Umbilical cord (tissue), 2 donors: Measurements from ENCODE around the gene JOSD1. TPM values are rescaled to one million over a fixed set of nuclear protein-coding genes. Genes with fewer than 3 reads are reported as not detected.
A peak's percentile ranks its signal among the peaks of the same experiment; 100 is the strongest.

ENCODE experiments used
- DNase-seq: peaks from one replicate; pipeline ENCODE4 v3.0.0-alpha.2; 2015; ENCODE audit warnings: low spot score
- total RNA-seq: library from RNA; depleted of rRNA; stranded (reverse); fragments of >200 nt; gene quantifications from one replicate; pipeline ENCODE4 v1.2.3, GENCODE V29; 2014; ENCODE audit warnings: low replicate concordance; ENCODE audit not compliant: insufficient read depth

JOSD1 gene
- total RNA-seq, 1 donor from 2014 or later: 44.5 TPM

GRCh38 chr22:38733329-38733723 lies 32.6 kb upstream of the JOSD1 start:
- no peak for DNase-seq

DNA sequence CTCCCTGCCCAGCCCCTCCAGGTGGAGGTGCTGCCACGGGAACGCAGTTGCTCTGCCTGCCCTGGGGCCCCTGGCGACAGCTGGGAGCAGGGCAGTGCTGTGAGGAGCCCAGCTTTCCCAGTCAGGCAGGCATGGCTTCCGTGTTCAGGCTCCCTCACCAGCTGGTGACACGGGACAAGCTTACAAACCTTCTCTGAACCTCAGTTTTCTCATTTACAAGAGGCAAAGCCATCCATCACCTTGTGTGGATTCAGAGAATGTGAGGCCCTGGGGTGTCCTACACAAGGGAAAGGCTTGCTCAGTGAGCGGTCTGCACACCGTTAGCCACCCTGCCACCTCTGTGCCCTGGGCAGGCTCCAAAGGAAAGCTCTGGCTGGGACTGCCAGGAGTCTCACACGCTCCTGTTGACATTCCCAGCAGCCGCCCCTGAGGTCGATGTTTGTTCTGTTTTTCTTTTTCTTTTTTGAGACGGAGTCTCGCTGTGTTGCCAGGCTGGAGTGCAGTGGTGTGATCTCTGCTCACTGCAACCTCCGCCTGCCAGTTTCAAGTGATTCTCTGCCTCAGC lies 31.6 kb upstream of the JOSD1 start:
- no peak for DNase-seq

DNA sequence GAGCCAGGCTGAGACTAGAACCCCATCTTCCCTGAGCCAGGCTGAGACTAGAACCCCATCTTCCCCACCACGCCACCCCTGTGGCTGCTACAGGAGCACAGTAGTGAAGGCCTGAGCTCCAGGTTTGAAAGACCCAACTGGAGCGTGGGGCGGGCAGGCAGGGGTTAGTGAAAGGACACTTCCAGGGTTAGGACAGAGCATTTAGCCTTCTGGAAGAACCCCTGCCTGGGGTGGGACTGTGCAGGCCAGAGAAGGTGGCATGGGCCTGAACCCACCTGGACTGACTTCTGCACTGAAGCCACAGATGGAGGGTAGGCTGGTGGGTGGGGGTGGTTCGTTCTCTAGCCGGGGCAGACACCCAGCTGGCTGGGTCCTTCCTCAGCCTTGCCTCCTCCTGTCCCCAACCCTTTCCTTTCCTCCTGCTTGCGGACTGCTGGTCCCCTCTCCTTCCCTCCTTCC lies 31.0 kb upstream of the JOSD1 start:
- DNase-seq: no peak

- no peak for DNase-seq
Observed at GRCh38 chr22:38730411-38730871, 29.7 kb upstream of the JOSD1 start.

- DNase-seq: no peak
Observed at GRCh38 chr22:38729946-38730345, 29.2 kb upstream of the JOSD1 start.

GRCh38 chr22:38728871-38729796 lies 28.4 kb upstream of the JOSD1 start:
- DNase-seq: no peak

GRCh38 chr22:38727530-38728451 lies 27.0 kb upstream of the JOSD1 start:
- DNase-seq: no peak

DNA sequence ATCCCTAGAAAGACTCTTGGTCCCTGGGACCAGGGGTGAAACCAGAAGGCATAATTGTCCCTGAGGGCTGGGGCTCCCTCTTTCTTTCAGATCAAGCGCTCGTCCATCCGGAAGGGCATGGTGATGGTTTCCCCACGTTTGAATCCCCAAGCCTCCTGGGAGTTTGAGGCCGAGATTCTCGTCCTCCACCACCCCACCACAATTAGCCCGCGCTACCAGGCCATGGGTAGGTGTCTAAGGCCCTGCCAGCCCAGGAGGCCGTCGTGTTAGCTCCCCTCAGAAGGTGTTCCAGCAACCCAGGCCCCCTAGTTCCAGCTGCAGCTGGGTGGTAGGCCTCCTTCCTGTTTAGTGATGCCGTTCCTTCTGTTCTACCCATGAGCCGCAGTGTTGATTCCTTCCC lies 26.4 kb upstream of the JOSD1 start:
- DNase-seq: no peak

DNA sequence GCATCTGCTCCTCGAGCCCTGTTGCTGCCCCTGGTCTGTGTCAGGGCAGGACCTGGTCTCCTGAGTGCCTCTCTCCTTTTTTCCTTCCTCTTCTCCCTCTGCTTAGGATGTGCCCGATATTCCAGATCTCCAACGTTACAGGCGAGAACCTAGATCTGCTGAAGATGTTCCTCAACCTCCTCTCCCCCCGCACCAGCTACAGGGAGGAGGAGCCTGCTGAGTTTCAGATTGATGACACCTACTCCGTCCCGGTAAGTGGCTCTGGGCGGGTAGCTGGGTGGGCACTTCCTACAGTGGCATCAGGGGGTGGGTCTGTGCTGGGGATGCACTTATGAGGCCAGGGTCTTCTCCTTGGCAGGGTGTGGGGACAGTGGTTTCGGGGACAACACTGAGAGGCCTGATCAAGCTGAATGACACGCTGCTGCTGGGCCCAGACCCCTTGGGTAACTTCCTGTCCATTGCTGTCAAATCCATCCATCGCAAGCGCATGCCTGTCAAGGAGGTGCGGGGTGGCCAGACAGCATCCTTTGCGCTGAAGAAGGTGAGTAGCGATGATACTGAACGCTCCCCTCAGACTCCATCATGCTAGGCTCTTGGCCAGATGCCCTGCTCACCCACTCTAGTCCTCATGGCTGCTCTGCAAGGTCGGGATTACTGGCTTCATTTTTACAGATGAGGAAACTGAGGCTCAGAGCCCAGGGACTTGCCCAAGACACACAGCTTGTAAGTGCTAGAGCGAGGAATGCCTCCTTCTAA lies 25.3 kb upstream of the JOSD1 start:
- DNase-seq: no peak

GRCh38 chr22:38724926-38725571 lies 24.3 kb upstream of the JOSD1 start:
- DNase-seq: no peak

GRCh38 chr22:38724176-38724575 lies 23.4 kb upstream of the JOSD1 start:
- no peak for DNase-seq

- no peak for DNase-seq
Observed at GRCh38 chr22:38721551-38721950, 20.8 kb upstream of the JOSD1 start.

DNA sequence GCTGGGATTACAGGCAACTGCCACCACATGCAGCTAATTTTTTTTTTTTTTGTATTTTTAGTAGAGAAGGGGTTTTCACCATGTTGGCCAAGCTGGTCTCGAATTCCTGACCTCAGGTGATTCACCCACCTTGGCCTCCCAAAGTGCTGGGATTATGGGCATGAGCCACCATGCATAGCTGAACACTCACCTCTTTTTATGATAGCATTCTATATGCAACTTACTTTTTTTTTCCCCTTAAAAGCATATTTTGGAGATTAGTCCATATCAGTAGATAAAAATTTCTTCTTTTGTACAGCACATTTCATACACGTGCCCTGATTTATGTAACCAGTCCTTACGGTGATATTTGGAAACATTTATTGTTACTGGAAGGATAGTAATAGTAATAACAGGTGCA lies 19.6 kb upstream of the JOSD1 start:
- no peak for DNase-seq

DNA sequence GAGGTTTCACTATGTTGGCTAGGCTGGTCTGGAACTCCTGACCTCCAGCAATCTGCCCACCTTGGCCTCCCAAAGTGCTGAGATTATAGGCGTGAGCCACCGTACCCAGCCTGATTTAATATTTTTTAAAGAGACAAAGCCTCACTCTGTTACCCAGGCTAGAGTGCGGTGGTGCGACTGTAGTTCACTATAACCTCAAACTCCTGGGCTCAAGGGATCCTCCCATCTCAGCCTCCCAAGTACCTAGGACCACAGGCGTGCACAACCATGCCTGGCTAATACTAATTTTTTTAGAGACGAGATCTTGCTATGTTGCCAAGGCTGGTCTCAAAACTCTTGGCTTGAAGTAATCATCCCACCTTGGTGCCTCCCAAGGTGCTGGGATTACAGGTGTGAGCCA lies 18.5 kb upstream of the JOSD1 start:
- DNase-seq: no peak

DNA sequence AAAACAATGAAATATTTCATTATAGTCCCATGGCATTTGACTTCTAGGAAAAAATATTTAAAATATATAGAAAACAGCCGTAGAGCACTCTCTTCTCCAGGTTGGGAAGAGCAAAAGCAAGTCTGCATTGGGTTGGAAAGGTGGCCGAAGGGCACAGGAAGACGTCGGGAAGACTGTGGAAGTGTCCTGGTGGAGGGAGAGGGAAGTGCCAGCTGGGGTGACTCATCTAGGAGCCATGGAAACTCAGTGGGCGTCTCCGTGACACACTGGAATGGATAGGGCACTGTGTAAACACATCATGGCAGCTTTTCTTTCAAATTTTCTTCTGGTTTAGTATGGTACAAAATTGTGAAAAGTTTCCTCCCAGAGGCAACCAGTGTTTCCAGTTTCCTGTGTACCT lies 17.7 kb upstream of the JOSD1 start:
- DNase-seq: peak; percentile 51

DNA sequence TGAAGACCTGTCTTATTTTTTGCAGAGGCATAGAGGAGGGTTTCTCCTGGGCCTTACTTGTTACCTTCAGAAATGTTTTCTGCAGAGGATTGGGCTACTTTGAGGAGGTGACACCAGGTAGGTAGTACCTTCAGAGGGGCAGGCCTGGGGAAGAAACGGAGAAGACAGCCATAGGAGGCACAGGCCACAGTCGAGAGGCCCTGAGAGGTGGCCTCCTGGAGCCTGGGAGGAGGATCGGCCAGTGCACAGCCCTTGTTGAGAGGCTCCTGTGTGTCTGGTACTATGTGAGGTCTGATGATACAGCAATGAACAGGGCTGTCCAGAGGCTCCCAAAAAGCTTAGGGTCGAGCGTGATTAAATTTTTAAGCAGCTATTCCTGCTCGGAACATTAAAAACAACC lies 16.5 kb upstream of the JOSD1 start:
- DNase-seq: no peak

DNA sequence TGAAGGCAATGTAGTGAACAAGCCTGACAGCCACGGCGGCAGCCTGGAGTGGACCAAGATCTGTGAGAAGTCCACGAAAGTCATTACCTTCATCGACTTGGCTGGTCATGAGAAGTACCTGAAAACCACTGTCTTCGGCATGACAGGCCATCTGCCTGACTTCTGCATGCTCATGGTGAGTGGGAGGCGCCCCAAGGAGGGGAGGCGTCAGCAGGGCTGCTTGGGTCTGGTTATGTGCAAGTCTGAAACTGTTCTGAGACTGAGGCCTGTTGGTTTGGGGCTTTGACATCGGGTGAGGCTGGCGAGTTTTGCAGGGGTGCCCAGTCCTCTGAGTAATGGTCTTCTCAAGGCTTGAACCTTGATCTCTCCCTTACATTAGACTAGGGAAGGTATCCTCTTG lies 16.1 kb upstream of the JOSD1 start:
- no peak for DNase-seq

GRCh38 chr22:38716271-38716670 lies 15.5 kb upstream of the JOSD1 start:
- DNase-seq: no peak

GRCh38 chr22:38715852-38716251 lies 15.1 kb upstream of the JOSD1 start:
- no peak for DNase-seq

DNA sequence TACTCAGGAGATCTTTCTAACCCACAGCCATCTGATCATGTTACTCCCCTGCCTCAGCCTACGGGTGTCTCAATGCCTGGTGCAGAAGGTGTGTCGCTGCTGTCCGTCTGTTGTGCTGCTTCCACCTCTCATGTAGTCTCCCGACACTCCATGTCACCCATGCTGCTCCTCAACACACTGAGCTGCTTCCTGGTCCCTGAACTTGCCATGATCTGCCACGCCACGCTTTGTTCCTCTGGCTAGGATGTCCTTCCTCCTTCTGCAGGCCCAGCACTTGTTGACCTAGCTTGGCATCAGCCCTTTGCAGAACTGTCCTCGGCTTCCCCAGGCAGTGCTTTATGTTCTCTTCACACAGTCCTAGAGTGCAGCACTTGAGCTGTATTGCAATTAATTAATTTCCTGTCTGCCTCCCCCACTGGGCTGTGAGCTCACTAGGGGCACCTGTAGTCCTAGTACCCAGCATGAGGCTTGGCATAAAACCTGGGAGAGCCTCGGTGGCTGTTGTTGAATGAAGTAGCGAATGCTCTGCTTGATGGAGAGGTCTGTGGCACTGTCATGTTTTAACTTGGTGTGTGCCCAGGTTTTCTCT lies 14.5 kb upstream of the JOSD1 start:
- DNase-seq: no peak
